Measurements from ENCODE around the gene VAMP8.

DNA sequence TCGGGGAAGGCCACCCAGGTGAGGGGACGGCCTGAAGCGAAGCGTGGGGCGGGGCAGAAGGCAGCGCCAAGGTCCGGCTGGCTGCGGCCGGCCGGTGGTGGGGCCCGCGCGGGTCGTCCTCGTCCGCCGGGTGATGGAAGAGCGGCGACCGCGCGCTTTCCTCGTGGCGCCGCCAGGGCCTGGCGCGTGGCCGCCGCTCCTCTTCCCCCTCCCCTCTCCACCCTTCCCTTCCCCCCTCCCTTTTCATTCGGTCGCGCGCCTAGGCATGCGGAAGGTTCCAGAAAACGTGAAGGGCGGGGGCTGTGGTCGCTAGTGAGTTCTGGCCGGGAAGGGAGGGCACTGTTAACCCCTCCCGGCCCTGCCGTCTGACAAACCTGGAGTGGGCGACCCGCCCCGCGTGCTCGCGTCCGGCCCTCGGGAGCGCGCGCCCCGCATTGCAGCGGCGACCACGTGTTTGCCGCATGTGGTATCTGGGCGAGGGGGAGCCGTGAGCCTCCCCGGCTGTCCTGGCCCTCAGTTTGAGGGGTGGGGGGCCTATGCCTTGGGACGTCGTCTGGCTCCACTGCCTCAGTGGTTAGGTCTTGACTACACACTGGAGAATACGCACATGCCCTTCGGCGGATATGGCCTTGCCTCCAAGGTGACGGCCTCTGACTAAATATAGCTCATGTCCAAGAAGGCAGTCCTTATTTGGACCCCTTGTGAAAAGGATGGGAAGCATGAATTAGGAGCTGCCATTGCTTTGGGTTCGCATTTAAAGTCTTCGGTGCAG, 37.8 kb upstream of the VAMP8 start:
- no peak for TF ChIP-seq GATA2 (IDR thresholded peaks at IDR 0.05; ENCODE audit: low read depth, low read length)
- TF ChIP-seq GATA3 (IDR thresholded peaks at IDR 0.05; ENCODE audit: low read depth, low read length), result no peak
